ENCODE results near the gene FGF18. TPM values are rescaled to one million over a fixed set of nuclear protein-coding genes. Genes with fewer than 3 reads are reported as not detected.

Gene FGF18
- total RNA-seq, 2 experiments from 2014 or later: 0.31 to 0.33 TPM

DNA sequence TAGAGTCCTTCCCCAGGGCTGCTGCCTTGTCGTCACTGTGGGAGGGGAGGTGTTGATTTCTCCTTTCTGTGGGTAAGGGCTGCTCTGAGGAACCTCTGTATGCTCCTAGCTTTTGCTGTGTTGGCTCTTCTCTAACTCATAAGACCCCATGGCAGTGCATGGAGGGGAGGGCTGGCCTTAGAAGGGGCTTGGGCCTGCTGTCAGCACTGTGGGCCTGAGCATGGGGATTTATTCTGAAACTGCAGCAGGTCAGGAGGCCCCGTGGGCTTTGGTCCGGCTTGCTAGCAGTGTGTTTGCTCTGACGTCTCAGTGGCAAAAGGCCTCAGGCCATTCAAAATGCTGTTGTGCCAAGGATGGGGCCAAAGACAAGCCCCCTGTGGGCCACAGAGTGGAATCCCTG is 6.8 kb downstream of the FGF18 start:
- Histone ChIP-seq H3K4me1 (ENCODE audit: insufficient read depth, low read length) (no peaks in the 10 kb centered on the region), H3K36me3 (ENCODE audit: insufficient read depth, low read length) (no peaks in the 10 kb centered on the region), H3K27ac (ENCODE audit: low read depth in 1 of 2, low read length in 2 of 2) (no peak overlapping the region), H3K27me3 (ENCODE audit: control insufficient read depth in 1 of 2, insufficient read depth in 2 of 2, low read length in 2 of 2) (peaks cover 9 to 12% of the 10 kb centered on the region in 2 experiments), H3K9me3 (ENCODE audit: control insufficient read depth in 1 of 2, insufficient read depth in 1 of 2, low read length in 2 of 2) (no peaks in the 10 kb centered on the region), H3K4me3 (ENCODE audit: low read length) (no peak overlapping the region)
- no peak for ATAC-seq (ENCODE audit: poor library complexity)
- CTCF ChIA-PET: no interaction called here
- DNase-seq: peak in 1 of 14 experiments; percentile 16
- intact Hi-C loops (cut with DNase I, micrococcal nuclease): no loop called here
- POLR2A ChIA-PET: no interaction called here
- H3K9me3 Mint-ChIP-seq: no peaks in the 10 kb centered on the region
- TF ChIP-seq, protein P1, sequence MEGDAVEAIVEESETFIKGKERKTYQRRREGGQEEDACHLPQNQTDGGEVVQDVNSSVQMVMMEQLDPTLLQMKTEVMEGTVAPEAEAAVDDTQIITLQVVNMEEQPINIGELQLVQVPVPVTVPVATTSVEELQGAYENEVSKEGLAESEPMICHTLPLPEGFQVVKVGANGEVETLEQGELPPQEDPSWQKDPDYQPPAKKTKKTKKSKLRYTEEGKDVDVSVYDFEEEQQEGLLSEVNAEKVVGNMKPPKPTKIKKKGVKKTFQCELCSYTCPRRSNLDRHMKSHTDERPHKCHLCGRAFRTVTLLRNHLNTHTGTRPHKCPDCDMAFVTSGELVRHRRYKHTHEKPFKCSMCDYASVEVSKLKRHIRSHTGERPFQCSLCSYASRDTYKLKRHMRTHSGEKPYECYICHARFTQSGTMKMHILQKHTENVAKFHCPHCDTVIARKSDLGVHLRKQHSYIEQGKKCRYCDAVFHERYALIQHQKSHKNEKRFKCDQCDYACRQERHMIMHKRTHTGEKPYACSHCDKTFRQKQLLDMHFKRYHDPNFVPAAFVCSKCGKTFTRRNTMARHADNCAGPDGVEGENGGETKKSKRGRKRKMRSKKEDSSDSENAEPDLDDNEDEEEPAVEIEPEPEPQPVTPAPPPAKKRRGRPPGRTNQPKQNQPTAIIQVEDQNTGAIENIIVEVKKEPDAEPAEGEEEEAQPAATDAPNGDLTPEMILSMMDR (IDR thresholded peaks at IDR 0.05): no peak
- no peaks in the 10 kb centered on the region for H3K4me1 Mint-ChIP-seq (ENCODE audit: low read depth)
- H3K27me3 Mint-ChIP-seq: peaks cover 20% of the 10 kb centered on the region
- H3K27ac Mint-ChIP-seq: no peak overlapping the region
- H3K36me3 Mint-ChIP-seq (ENCODE audit: low read depth): no peaks in the 10 kb centered on the region
- no peak overlapping the region for H3K4me3 Mint-ChIP-seq

GRCh38 chr5:171426680-171427079 is 7.2 kb downstream of the FGF18 start:
- Histone ChIP-seq H3K27ac (ENCODE audit: low read depth in 1 of 2, low read length in 2 of 2) (no peak overlapping the region), H3K4me3 (ENCODE audit: low read length) (no peak overlapping the region), H3K4me1 (ENCODE audit: insufficient read depth, low read length) (no peaks in the 10 kb centered on the region), H3K27me3 (ENCODE audit: control insufficient read depth in 1 of 2, insufficient read depth in 2 of 2, low read length in 2 of 2) (peaks cover 5 to 8% of the 10 kb centered on the region in 2 experiments), H3K36me3 (ENCODE audit: insufficient read depth, low read length) (no peaks in the 10 kb centered on the region), H3K9me3 (ENCODE audit: control insufficient read depth in 1 of 2, insufficient read depth in 1 of 2, low read length in 2 of 2) (no peaks in the 10 kb centered on the region)
- Mint-ChIP-seq H3K36me3 (ENCODE audit: low read depth) (no peaks in the 10 kb centered on the region), H3K27me3 (peaks cover 16% of the 10 kb centered on the region), H3K9me3 (no peaks in the 10 kb centered on the region), H3K4me3 (no peak overlapping the region), H3K4me1 (ENCODE audit: low read depth) (no peaks in the 10 kb centered on the region), H3K27ac (no peak overlapping the region)
- DNase-seq (no peak), ATAC-seq (ENCODE audit: poor library complexity) (no peak)
- ChIA-PET POLR2A (no interaction called here), CTCF (no interaction called here)
- TF ChIP-seq, protein P1 (IDR thresholded peaks at IDR 0.05): no peak
- intact Hi-C loops (cut with DNase I, micrococcal nuclease): no loop called here

DNA sequence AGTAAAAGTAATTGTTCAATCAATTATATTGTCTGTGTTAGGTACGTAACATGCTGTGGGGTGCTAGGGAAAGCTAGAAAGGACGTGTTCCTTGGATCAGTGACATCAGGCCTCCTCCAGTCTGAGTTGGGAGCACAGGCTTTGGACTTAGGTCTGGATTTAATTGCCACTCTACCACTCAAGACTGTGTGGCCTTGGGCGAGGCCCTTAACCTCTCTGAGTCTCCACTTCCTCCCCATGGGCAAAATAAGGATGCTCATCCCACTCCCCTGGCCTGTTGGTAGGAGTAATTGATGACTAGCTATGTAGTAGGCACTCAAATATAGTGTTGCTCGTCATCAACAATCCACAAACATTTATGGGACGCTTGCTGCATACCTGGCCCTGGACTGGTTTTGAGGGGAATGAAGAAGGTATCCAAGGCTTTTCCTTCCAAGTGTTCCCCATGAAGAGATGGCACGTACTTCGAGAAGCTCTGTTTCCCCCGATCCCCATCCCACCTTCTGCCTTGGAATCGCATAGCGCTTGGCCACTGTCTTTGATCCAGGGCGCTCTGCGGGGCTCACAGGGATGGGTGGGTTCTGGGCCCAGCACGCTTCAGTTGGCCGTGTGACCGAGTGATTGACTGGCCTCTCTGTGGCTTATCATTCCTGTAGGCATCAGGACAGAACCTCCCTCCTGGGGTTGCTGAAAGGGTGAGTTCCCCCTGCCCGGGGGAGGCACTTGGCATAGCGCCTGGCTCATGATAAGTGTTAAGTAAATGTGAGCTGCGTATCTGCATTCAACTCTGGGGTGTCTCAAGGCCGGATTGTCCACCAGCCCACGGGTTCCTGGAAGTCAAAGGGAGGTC is 8.1 kb downstream of the FGF18 start:
- no peak for ATAC-seq (ENCODE audit: poor library complexity)
- peaks cover 7% of the 10 kb centered on the region for H3K27me3 Mint-ChIP-seq
- Histone ChIP-seq H3K4me1 (ENCODE audit: insufficient read depth, low read length) (no peaks in the 10 kb centered on the region), H3K4me3 (ENCODE audit: low read length) (no peak overlapping the region), H3K9me3 (ENCODE audit: control insufficient read depth in 1 of 2, insufficient read depth in 1 of 2, low read length in 2 of 2) (no peaks in the 10 kb centered on the region), H3K27me3 (ENCODE audit: control insufficient read depth in 1 of 2, insufficient read depth in 2 of 2, low read length in 2 of 2) (peaks cover 0 to 2% of the 10 kb centered on the region in 2 experiments), H3K36me3 (ENCODE audit: insufficient read depth, low read length) (no peaks in the 10 kb centered on the region), H3K27ac (ENCODE audit: low read depth in 1 of 2, low read length in 2 of 2) (no peak overlapping the region)
- peak in 1 of 14 experiments; percentile 22 for DNase-seq
- H3K4me1 Mint-ChIP-seq (ENCODE audit: low read depth): no peaks in the 10 kb centered on the region
- TF ChIP-seq, protein P1 (IDR thresholded peaks at IDR 0.05): no peak
- ChIA-PET CTCF (no interaction called here), POLR2A (no interaction called here)
- H3K36me3 Mint-ChIP-seq (ENCODE audit: low read depth): no peaks in the 10 kb centered on the region
- no peak overlapping the region for H3K27ac Mint-ChIP-seq
- H3K9me3 Mint-ChIP-seq: no peaks in the 10 kb centered on the region
- intact Hi-C loops (cut with DNase I, micrococcal nuclease): no loop called here
- no peak overlapping the region for H3K4me3 Mint-ChIP-seq
